ENCODE data around the gene TMEM220.

The TMEM220 gene

DNA sequence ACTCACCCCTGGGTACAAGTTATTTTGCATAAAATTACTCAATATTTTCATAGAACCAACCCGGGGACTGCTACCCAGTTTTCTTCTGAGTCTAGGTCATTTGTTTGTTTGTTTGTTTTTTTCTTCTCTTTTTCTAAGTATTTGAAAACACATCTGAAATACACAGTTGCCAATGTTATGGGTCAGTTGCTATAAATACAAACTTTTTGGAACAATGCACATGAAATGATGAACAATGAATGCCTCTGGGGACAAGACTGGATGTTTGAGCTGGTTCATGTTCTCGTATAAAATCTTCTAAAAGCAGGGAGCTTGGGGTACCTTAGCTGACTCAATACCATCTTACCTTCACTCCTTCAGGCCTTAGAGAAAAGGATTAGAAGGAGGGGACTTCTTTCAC, 43.6 kb upstream of the TMEM220 start:
- Histone ChIP-seq H3K27me3 (ENCODE audit: insufficient read depth, poor library complexity, severe bottlenecking) (no peaks in the 10 kb centered on the region), H3K27ac (replicated peaks) (no peak overlapping the region), H3K4me3 (replicated peaks; ENCODE audit: insufficient read depth, low read length) (no peak overlapping the region)
- DNase-seq (ENCODE audit: low read depth in 1 of 2, low spot score in 1 of 2), result no peak
- TF ChIP-seq, protein P1, sequence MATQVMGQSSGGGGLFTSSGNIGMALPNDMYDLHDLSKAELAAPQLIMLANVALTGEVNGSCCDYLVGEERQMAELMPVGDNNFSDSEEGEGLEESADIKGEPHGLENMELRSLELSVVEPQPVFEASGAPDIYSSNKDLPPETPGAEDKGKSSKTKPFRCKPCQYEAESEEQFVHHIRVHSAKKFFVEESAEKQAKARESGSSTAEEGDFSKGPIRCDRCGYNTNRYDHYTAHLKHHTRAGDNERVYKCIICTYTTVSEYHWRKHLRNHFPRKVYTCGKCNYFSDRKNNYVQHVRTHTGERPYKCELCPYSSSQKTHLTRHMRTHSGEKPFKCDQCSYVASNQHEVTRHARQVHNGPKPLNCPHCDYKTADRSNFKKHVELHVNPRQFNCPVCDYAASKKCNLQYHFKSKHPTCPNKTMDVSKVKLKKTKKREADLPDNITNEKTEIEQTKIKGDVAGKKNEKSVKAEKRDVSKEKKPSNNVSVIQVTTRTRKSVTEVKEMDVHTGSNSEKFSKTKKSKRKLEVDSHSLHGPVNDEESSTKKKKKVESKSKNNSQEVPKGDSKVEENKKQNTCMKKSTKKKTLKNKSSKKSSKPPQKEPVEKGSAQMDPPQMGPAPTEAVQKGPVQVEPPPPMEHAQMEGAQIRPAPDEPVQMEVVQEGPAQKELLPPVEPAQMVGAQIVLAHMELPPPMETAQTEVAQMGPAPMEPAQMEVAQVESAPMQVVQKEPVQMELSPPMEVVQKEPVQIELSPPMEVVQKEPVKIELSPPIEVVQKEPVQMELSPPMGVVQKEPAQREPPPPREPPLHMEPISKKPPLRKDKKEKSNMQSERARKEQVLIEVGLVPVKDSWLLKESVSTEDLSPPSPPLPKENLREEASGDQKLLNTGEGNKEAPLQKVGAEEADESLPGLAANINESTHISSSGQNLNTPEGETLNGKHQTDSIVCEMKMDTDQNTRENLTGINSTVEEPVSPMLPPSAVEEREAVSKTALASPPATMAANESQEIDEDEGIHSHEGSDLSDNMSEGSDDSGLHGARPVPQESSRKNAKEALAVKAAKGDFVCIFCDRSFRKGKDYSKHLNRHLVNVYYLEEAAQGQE (IDR thresholded peaks at IDR 0.05; ENCODE audit: insufficient replicate concordance, low read depth), result no peak
- TF ChIP-seq POLR2AphosphoS5 (IDR thresholded peaks at IDR 0.05; ENCODE audit: low read depth), result no peak
- no peak for TF ChIP-seq SPI1 (IDR thresholded peaks at IDR 0.05; ENCODE audit: borderline replicate concordance, low read depth)
- TF ChIP-seq, protein P2, sequence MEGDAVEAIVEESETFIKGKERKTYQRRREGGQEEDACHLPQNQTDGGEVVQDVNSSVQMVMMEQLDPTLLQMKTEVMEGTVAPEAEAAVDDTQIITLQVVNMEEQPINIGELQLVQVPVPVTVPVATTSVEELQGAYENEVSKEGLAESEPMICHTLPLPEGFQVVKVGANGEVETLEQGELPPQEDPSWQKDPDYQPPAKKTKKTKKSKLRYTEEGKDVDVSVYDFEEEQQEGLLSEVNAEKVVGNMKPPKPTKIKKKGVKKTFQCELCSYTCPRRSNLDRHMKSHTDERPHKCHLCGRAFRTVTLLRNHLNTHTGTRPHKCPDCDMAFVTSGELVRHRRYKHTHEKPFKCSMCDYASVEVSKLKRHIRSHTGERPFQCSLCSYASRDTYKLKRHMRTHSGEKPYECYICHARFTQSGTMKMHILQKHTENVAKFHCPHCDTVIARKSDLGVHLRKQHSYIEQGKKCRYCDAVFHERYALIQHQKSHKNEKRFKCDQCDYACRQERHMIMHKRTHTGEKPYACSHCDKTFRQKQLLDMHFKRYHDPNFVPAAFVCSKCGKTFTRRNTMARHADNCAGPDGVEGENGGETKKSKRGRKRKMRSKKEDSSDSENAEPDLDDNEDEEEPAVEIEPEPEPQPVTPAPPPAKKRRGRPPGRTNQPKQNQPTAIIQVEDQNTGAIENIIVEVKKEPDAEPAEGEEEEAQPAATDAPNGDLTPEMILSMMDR (IDR thresholded peaks at IDR 0.05; ENCODE audit: insufficient read depth, low read length), result no peak
- TF ChIP-seq GABPA (IDR thresholded peaks at IDR 0.05; ENCODE audit: low read depth), result no peak

DNA sequence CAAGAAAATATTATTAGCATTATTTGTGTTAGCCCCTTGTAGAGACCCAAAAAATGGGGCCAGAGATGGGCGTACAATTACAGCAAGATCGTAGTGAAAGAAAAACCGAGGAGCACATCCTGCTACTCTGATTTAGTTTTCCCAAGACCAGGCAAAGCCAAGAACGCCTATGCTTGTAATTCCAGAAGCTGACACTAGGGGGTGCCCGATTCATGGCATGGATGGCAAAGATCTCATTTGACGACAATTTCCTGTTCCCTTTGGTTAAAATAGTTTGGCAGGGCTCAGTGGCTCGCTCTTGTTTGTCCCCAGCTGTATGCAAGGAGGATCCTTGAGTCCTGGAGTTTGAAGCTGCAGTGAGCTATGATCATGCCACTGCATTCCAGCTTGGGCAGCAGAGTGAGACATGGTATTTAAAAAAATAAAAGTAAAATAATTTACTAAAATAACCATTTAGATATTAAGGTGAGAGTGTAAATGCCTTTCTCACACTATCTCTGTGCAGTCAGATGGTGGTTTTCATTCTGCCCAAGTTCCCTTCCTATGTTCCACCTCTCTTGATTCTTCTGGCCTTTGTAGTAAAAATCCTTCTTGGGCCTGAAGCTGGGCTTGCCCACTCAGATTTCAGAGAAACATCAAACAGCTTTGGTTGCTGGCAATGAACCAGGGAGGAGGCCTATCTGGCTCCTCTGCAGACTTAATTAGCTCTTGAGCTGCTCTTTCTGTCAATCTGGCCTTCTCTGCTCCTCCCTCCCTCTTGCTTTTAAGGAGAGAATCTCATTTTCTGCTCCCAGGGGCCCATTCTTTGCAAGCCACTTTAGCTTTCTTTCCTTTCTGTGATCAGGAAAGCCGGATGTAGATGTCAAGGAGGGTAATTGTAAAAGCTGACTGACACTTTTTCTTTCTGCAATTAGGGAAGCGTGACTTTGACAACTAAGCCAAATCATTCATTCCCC, 42.9 kb upstream of the TMEM220 start:
- Histone ChIP-seq H3K4me3 (replicated peaks; ENCODE audit: insufficient read depth, low read length) (no peak overlapping the region), H3K27me3 (ENCODE audit: insufficient read depth, poor library complexity, severe bottlenecking) (no peaks in the 10 kb centered on the region), H3K27ac (replicated peaks) (no peak overlapping the region)
- peak; percentile 7 to 32 for DNase-seq (ENCODE audit: low read depth in 1 of 2, low spot score in 1 of 2)
- TF ChIP-seq POLR2AphosphoS5 (IDR thresholded peaks at IDR 0.05; ENCODE audit: low read depth), result no peak
- TF ChIP-seq, protein P2 (IDR thresholded peaks at IDR 0.05; ENCODE audit: insufficient read depth, low read length), result peak; percentile 51

DNA sequence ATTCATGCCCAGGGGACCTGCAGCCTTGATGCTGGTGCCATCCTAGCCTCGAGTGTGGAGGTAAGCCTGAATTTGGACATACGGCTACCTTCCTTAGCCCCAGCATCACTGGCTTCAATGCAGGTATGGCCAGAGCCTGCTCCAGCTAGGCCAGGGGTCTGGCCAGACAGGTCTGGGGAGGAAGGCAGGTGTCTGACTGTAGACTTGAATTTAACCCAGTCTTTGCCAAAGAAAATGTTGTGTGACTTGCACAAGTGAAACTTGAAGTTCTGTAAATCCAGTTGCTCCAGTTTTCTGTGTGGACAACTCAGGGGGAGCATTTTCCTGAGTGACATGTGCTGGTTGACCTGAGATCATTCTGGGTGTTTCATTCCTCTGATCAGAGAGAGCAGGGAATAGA, 41.3 kb upstream of the TMEM220 start:
- no peak for DNase-seq (ENCODE audit: low read depth in 1 of 2, low spot score in 1 of 2)
- no peak overlapping the region for H3K27ac ChIP-seq (replicated peaks)
- TF ChIP-seq, protein P2 (IDR thresholded peaks at IDR 0.05; ENCODE audit: insufficient read depth, low read length), result no peak
- TF ChIP-seq SPI1 (IDR thresholded peaks at IDR 0.05; ENCODE audit: borderline replicate concordance, low read depth), result no peak
- TF ChIP-seq, protein P1 (IDR thresholded peaks at IDR 0.05; ENCODE audit: insufficient replicate concordance, low read depth), result no peak
- no peaks in the 10 kb centered on the region for H3K27me3 ChIP-seq (ENCODE audit: insufficient read depth, poor library complexity, severe bottlenecking)
- no peak overlapping the region for H3K4me3 ChIP-seq (replicated peaks; ENCODE audit: insufficient read depth, low read length)

All from HL-60 (cell line).